H1 (cell line): ENCODE measurements around the gene RNF225. TPM values are rescaled to one million over a fixed set of nuclear protein-coding genes. Genes with fewer than 3 reads are reported as not detected.

Experiments
- ATF2 ChIP-seq: IDR thresholded peaks from 2 replicates; pipeline ENCODE4 v1.6.1; 2012; ENCODE audit warnings: low read length, inconsistent platforms
- CBX8 ChIP-seq: fragments of 300-800, 300-1000 bp; sonication (generic); IDR thresholded peaks from 2 replicates; pipeline ENCODE4 v1.7.1; 2016; ENCODE audit warnings: low read depth, low read length, borderline replicate concordance
- KDM5A ChIP-seq: fragments of 200-600 bp; IDR thresholded peaks from 2 replicates; pipeline ENCODE4 v1.7.1; 2012; ENCODE audit warnings: mild to moderate bottlenecking, low read length, inconsistent platforms, mixed read lengths
- polyA plus RNA-seq, 7 experiments: library from polyadenylated mRNA; depleted of rRNA in 3 of 7; stranded (reverse) in 5 of 7; unstranded in 2 of 7; fragments of >200 nt in 5 of 7; fragments of 200-250 nt in 2 of 7; gene quantifications; 1 replicate in 5 of 7; 2 replicates in 1 of 7; 4 replicates in 1 of 7; pipeline versions ENCODE4 v1.2.1 to v1.2.3, GENCODE V29; 2011 to 2013; ENCODE audit warnings: missing spikeins in 2 of 7, mixed read lengths in 2 of 7
- total RNA-seq: library from RNA; stranded (reverse); fragmentation: NEBNext Ultra II Directional; extraction: Animal tissue kit (Norgen Biotek cat#: 25700); gene quantifications from 2 replicates; pipeline ENCODE4 v1.2.1, GENCODE V29; 2021

Gene RNF225
- total and polyA plus RNA-seq, 2 of the 8 experiments (the other 6 are each of a cell fraction or from before 2014, with no cell fraction given) = 0.17 to 1.0 TPM

- TF ChIP-seq ATF2 = no peak
- TF ChIP-seq CBX8 = no peak
- no peak for TF ChIP-seq KDM5A
Measured at GRCh38 chr19:58350871-58351557, 44.4 kb upstream of the RNF225 start (continued).
